Panc1 (cell line): ENCODE data around the gene DNAI2. TPM values are rescaled to one million over a fixed set of nuclear protein-coding genes. Genes with fewer than 3 reads are reported as not detected.

Experiments used
- ATAC-seq: fragments of 200-7000 bp; cut with Tn5 transposase; 2 replicates; pipeline ENCODE4 v1.9.1; 2020; ENCODE audit warnings: mild to moderate bottlenecking, moderate library complexity
- BruUV-seq: library from RNA; stranded (reverse); fragments of 400-500 nt; replicated peaks from 2 replicates; lab custom pipeline; 2021; lab: Mats Ljungman, UMichigan
- CTCF ChIA-PET: fragments of 300-600 bp; sonication (Branson Sonifier 250); formaldehyde crosslinking; loops from one replicate; lab custom pipeline; 2022; ENCODE audit warnings: antibody characterized with exemption; lab: Charles Lee
- POLR2A ChIA-PET: fragments of 300-600 bp; sonication (Branson Sonifier 250); formaldehyde crosslinking; loops from one replicate; lab custom pipeline; 2022; ENCODE audit warnings: antibody characterized with exemption; lab: Charles Lee
- DNase-seq: peaks from one replicate; pipeline ENCODE4 v3.0.0-alpha.2; 2010; ENCODE audit warnings: low read depth, low spot score
- H3K27ac ChIP-seq: 2 replicates; pipeline ENCODE4 v1.5.1; 2011; ENCODE audit warnings: mild to moderate bottlenecking, low read length, inconsistent platforms
- H3K27me3 ChIP-seq: fragments of 200-500 bp; sonication (Bioruptor generic); 2 replicates; pipeline ENCODE4 v1.6.0; 2014; ENCODE audit warnings: low read length, inconsistent platforms; ENCODE audit not compliant: control insufficient read depth, insufficient read depth
- H3K36me3 ChIP-seq: fragments of 200-500 bp; sonication (Bioruptor generic); 2 replicates; pipeline ENCODE4 v1.5.1; 2014; ENCODE audit warnings: inconsistent platforms, mild to moderate bottlenecking, low read length, moderate library complexity; ENCODE audit not compliant: control insufficient read depth, insufficient read depth
- H3K4me1 ChIP-seq: 2 replicates; pipeline ENCODE4 v1.5.1; 2011; ENCODE audit warnings: inconsistent platforms, mild to moderate bottlenecking, low read length, moderate library complexity; ENCODE audit not compliant: control insufficient read depth, insufficient read depth
- H3K4me3 ChIP-seq, 2 experiments: 2 replicates each; pipeline ENCODE4 v1.5.1; 2011 to 2012; ENCODE audit warnings: low read depth in 2 of 2, low read length in 2 of 2, mild to moderate bottlenecking in 2 of 2, inconsistent platforms in 1 of 2, moderate library complexity in 1 of 2
- H3K9me3 ChIP-seq: fragments of 200-500 bp; sonication (Bioruptor generic); 2 replicates; pipeline ENCODE4 v1.5.1; 2014; ENCODE audit warnings: low read depth, mild to moderate bottlenecking, inconsistent platforms, low read length, moderate library complexity; ENCODE audit not compliant: control insufficient read depth, insufficient read depth
- CTCF ChIP-seq: fragments of 450-650 bp; IDR thresholded peaks from 2 replicates; pipeline ENCODE4 v1.5.1; 2017; ENCODE audit warnings: mild to moderate bottlenecking
- POLR2AphosphoS5 ChIP-seq: IDR thresholded peaks from 2 replicates; pipeline ENCODE4 v1.6.1; 2012; ENCODE audit warnings: mild to moderate bottlenecking, low read depth, low read length, moderate library complexity
- REST ChIP-seq, 2 experiments: IDR thresholded peaks; 2 replicates each; pipeline ENCODE4 v1.6.1; 2011 to 2012; ENCODE audit warnings: low read depth in 2 of 2, control low read depth in 1 of 2, low read length in 1 of 2, mild to moderate bottlenecking in 1 of 2, moderate library complexity in 1 of 2; ENCODE audit not compliant: insufficient read depth in 1 of 2
- SIN3A ChIP-seq: IDR thresholded peaks from 2 replicates; pipeline ENCODE4 v1.6.1; 2012; ENCODE audit warnings: low read depth, mild to moderate bottlenecking, low read length, moderate library complexity, borderline replicate concordance; ENCODE audit not compliant: insufficient read depth
- TCF7L2 ChIP-seq: IDR thresholded peaks from 2 replicates; pipeline ENCODE4 v1.6.1; 2011; ENCODE audit warnings: mild to moderate bottlenecking, low read depth, low read length, inconsistent platforms
- in situ Hi-C: cut with HindIII; loops from 2 replicates; pipeline ENCODE4 v1.10.0; 2016; ENCODE audit warnings: low sequenced_read_pairs, low pct_unique_long_range_greater_than_20kb
- intact Hi-C: fragments of 100-400 bp; cut with micrococcal nuclease; formaldehyde crosslinking; loops from one replicate; pipeline ENCODE4 v1.10.0; 2022; ENCODE audit not compliant: unreplicated experiment
- total RNA-seq: library from RNA; stranded (reverse); gene quantifications from one replicate; pipeline ENCODE4 v1.2.1, GENCODE V29; 2021; ENCODE audit not compliant: unreplicated experiment

The DNAI2 gene
- total RNA-seq, 1 experiment from 2014 or later = not detected

GRCh38 chr17:74326506-74326905 is 52.5 kb downstream of the DNAI2 start:
- CTCF ChIA-PET = no interaction called here
- H3K27me3 ChIP-seq = no peaks in the 10 kb centered on the region; the same call in 1 of the 2 replicates
- in situ Hi-C loops = no loop called here

GRCh38 chr17:74328487-74328886 is 54.5 kb downstream of the DNAI2 start:
- ATAC-seq = no peak
- ChIA-PET POLR2A (no interaction called here), CTCF (interaction anchor here (0.6 kb wide), 1 partner anchor 19 kb away, joined by 5 read pairs; no protein-coding TSS in a partner anchor)
- H3K27ac ChIP-seq = no peak overlapping the region
- no peaks in the 10 kb centered on the region for H3K36me3 ChIP-seq
- H3K27me3 ChIP-seq = no peaks in the 10 kb centered on the region
- no peaks in the 10 kb centered on the region for H3K9me3 ChIP-seq
- TF ChIP-seq CTCF = no peak
- no peak for TF ChIP-seq POLR2AphosphoS5
- TF ChIP-seq TCF7L2 = no peak
- TF ChIP-seq SIN3A = no peak
- no peak for TF ChIP-seq REST (IDR thresholded peaks at IDR 0.05; ENCODE audit: insufficient read depth in 1 of 2, low read depth in 2 of 2, low read length in 1 of 2)
- H3K4me1 ChIP-seq = no peaks in the 10 kb centered on the region
- DNase-seq = no peak
- BruUV-seq = no TSS peak
- in situ Hi-C loops = no loop called here
- H3K4me3 ChIP-seq = no peak overlapping the region
- intact Hi-C loops = no loop called here

More at GRCh38 chr17:74326506-74326905, 52.5 kb downstream of the DNAI2 start:
- H3K27ac ChIP-seq = no peak overlapping the region
- H3K4me3 ChIP-seq = no peak overlapping the region
- POLR2A ChIA-PET = no interaction called here
- H3K4me1 ChIP-seq = no peaks in the 10 kb centered on the region
- no peak for TF ChIP-seq TCF7L2
- no peak for TF ChIP-seq POLR2AphosphoS5
- no peak for TF ChIP-seq SIN3A
- TF ChIP-seq CTCF = no peak
- TF ChIP-seq REST (IDR thresholded peaks at IDR 0.05; ENCODE audit: insufficient read depth in 1 of 2, low read depth in 2 of 2, low read length in 1 of 2) = no peak
- no peak for ATAC-seq
- no peak for DNase-seq
- no peaks in the 10 kb centered on the region for H3K9me3 ChIP-seq
- no TSS peak for BruUV-seq
- intact Hi-C loops = no loop called here
- no peaks in the 10 kb centered on the region for H3K36me3 ChIP-seq
